Natural killer cell (primary cell): ENCODE measurements around the gene SOX11. TPM values are rescaled to one million over a fixed set of nuclear protein-coding genes. Genes with fewer than 3 reads are reported as not detected.

Experiments used
- ATAC-seq, 3 donors: fragments of 150-1000 bp in 2 of 3; fragments of 200-7000 bp in 1 of 3; cut with Tn5 transposase; 1 replicate in 1 of 3; 2 replicates in 2 of 3; pipeline ENCODE4 v1.10.0; 2021; ENCODE audit warnings: mild to moderate bottlenecking in 2 of 3, moderate library complexity in 2 of 3
- DNase-seq, 2 donors: peaks; one replicate each; pipeline versions ENCODE4 v3.0.0 to v3.0.0-alpha.2; 2013 to 2021; ENCODE audit warnings: mixed read lengths in 1 of 2
- H3K27ac ChIP-seq: one replicate; pipeline ENCODE4 v1.5.1; 2013; ENCODE audit warnings: mild to moderate bottlenecking, low read length
- H3K27me3 ChIP-seq: one replicate; pipeline ENCODE4 v1.6.1; 2013; ENCODE audit warnings: low read length; ENCODE audit not compliant: control insufficient read depth, insufficient read depth
- H3K36me3 ChIP-seq: one replicate; pipeline ENCODE4 v1.6.1; 2013; ENCODE audit warnings: low read length; ENCODE audit not compliant: control insufficient read depth, insufficient read depth
- H3K4me1 ChIP-seq: one replicate; pipeline ENCODE4 v1.6.1; 2013; ENCODE audit warnings: low read length; ENCODE audit not compliant: control insufficient read depth, insufficient read depth
- H3K4me3 ChIP-seq: one replicate; pipeline ENCODE4 v1.5.1; 2013; ENCODE audit warnings: low read length
- H3K9me3 ChIP-seq: one replicate; pipeline ENCODE4 v1.6.1; 2013; ENCODE audit warnings: low read length; ENCODE audit not compliant: control insufficient read depth, insufficient read depth
- H3K27ac Mint-ChIP-seq, 2 donors: one replicate each; pipeline ENCODE4 v1.8.0; 2022; ENCODE audit warnings: mild to moderate bottlenecking in 2 of 2, mixed read lengths in 2 of 2, moderate library complexity in 1 of 2
- H3K27me3 Mint-ChIP-seq, 2 donors: one replicate each; pipeline ENCODE4 v1.8.0; 2022; ENCODE audit warnings: low read depth in 2 of 2, mixed read lengths in 2 of 2
- H3K36me3 Mint-ChIP-seq: one replicate; pipeline ENCODE4 v1.8.0; 2022; ENCODE audit warnings: mixed read lengths
- H3K4me1 Mint-ChIP-seq, 2 donors: one replicate each; pipeline ENCODE4 v1.8.0; 2022; ENCODE audit warnings: mixed read lengths in 2 of 2
- H3K4me3 Mint-ChIP-seq: one replicate; pipeline ENCODE4 v1.8.0; 2022; ENCODE audit warnings: mild to moderate bottlenecking, moderate library complexity, mixed read lengths
- H3K9me3 Mint-ChIP-seq, 2 donors: one replicate each; pipeline ENCODE4 v1.8.0; 2022; ENCODE audit warnings: mixed read lengths in 2 of 2
- WGBS: methylation state at CpG from one replicate; pipeline ENCODE4 v1.1.7; 2013; ENCODE audit warnings: missing lambda C conversion rate; ENCODE audit not compliant: insufficient coverage; 5-methylcytosine and 5-hydroxymethylcytosine counted together
- intact Hi-C: fragments of 100-400 bp; cut with micrococcal nuclease; formaldehyde crosslinking; loops from one replicate; pipeline ENCODE4 v1.14.2; 2022
- total RNA-seq, 4 donors: library from RNA; stranded (reverse); fragments of 120-200 nt in 1 of 4; gene quantifications; one replicate each; pipeline versions ENCODE4 v1.2.3 to v1.2.4, GENCODE V29; 2013 to 2022
- TF ChIP-seq, protein P1 (sequence below): fragments of 200-600 bp; IDR thresholded peaks from one replicate; pipeline ENCODE4 v1.8.0; 2022; ENCODE audit warnings: antibody characterized with exemption

The SOX11 gene
- total RNA-seq, 3 donors from 2014 or later (not counting 1 experiment from before 2014, with no cell fraction given), result not detected

DNA sequence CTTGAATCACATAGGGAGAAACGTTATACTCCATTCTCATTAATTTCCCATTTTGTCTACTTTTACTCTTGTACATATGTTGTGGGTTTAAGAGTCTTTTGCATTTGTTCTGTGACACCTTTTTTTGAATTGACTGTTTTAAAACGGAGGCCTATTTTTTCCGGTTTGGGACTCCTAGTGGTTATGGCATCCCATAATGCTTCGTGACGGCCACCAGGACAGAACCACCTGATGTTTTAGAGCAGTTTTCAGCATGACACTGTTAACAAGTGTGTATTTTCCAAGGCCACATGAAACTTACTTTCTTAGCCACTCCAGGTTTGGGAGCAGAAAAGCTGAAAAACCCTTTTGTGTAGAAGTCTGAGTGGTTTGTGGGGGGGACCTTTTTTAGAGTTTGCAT is 8.4 kb downstream of the SOX11 start:
- intact Hi-C loops, result no loop called here
- H3K27me3 Mint-ChIP-seq, result peaks cover 19 to 26% of the 10 kb centered on the region in 2 donors
- 74% methylated on average over 4 of the region's 5 CpGs for WGBS

DNA sequence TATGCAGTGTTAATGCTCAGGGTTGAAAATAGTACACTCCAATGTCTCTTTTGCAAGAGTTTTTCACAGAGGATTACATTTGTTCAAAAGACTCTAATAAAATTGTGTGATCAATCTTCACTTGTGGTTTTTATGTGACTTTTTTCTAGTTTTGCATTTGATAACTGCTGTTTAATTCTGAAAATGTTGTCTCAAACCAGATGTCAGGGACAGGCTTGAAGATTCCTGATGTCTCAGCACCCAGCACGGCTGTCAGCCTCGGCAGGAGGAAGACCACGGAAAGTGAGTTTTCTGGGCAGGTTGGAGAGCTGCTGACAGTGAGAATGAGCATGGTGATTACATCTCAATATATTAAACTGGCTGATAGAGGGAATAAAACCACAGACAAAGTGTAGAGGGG is 9.1 kb downstream of the SOX11 start:
- Mint-ChIP-seq H3K27me3 (peaks cover 14 to 21% of the 10 kb centered on the region in 2 donors), H3K36me3 (peaks cover 6% of the 10 kb centered on the region), H3K27ac (no peak overlapping the region), H3K9me3 (peaks cover 0 to 4% of the 10 kb centered on the region in 2 donors), H3K4me3 (no peak overlapping the region), H3K4me1 (no peaks in the 10 kb centered on the region)
- no peak overlapping the region for H3K4me3 ChIP-seq
- no peaks in the 10 kb centered on the region for H3K9me3 ChIP-seq
- TF ChIP-seq, protein P1, sequence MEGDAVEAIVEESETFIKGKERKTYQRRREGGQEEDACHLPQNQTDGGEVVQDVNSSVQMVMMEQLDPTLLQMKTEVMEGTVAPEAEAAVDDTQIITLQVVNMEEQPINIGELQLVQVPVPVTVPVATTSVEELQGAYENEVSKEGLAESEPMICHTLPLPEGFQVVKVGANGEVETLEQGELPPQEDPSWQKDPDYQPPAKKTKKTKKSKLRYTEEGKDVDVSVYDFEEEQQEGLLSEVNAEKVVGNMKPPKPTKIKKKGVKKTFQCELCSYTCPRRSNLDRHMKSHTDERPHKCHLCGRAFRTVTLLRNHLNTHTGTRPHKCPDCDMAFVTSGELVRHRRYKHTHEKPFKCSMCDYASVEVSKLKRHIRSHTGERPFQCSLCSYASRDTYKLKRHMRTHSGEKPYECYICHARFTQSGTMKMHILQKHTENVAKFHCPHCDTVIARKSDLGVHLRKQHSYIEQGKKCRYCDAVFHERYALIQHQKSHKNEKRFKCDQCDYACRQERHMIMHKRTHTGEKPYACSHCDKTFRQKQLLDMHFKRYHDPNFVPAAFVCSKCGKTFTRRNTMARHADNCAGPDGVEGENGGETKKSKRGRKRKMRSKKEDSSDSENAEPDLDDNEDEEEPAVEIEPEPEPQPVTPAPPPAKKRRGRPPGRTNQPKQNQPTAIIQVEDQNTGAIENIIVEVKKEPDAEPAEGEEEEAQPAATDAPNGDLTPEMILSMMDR, result no peak
- H3K4me1 ChIP-seq, result no peaks in the 10 kb centered on the region
- ATAC-seq (no peak), DNase-seq (no peak)
- 77% methylated on average over 3 of the region's 3 CpGs for WGBS
- no peaks in the 10 kb centered on the region for H3K36me3 ChIP-seq
- intact Hi-C loops, result no loop called here
- peaks cover 11% of the 10 kb centered on the region for H3K27me3 ChIP-seq
- H3K27ac ChIP-seq, result no peak overlapping the region

More for the DNA sequence above, 8.4 kb downstream of the SOX11 start:
- Mint-ChIP-seq H3K4me1 (no peaks in the 10 kb centered on the region), H3K27ac (no peak overlapping the region), H3K4me3 (no peak overlapping the region), H3K36me3 (peaks cover 6% of the 10 kb centered on the region), H3K9me3 (peaks cover 0 to 4% of the 10 kb centered on the region in 2 donors)
- H3K4me3 ChIP-seq, result no peak overlapping the region
- TF ChIP-seq, protein P1, result no peak
- H3K4me1 ChIP-seq, result no peaks in the 10 kb centered on the region
- DNase-seq (no peak), ATAC-seq (no peak)
- H3K27me3 ChIP-seq, result peaks cover 11% of the 10 kb centered on the region
- no peaks in the 10 kb centered on the region for H3K36me3 ChIP-seq
- no peaks in the 10 kb centered on the region for H3K9me3 ChIP-seq
- H3K27ac ChIP-seq, result no peak overlapping the region

DNA sequence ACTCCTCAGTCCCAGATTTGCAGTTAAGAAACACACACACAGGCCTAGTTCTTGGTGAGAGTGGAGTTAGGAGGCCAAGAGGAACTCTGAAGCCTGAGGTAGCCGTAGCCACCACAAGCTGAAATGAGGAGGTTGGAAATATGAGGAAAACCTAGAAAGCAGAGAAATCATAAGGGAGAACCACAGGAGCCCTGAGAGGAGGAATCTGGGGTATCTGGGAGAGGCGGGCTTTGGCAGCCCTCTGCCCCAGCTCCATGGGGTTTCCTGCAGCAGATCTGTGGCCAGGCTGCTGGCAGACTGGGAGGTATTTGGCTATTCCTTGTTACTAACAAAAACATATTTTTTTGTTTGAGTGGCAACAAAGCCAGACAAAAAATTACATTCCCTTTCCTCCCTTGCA is 11.0 kb downstream of the SOX11 start:
- Histone ChIP-seq H3K4me1 (no peaks in the 10 kb centered on the region), H3K9me3 (no peaks in the 10 kb centered on the region), H3K36me3 (no peaks in the 10 kb centered on the region), H3K27me3 (peaks cover 5% of the 10 kb centered on the region), H3K4me3 (no peak overlapping the region), H3K27ac (no peak overlapping the region)
- no peak for ATAC-seq
- intact Hi-C loops, result no loop called here
- no peak overlapping the region for H3K27ac Mint-ChIP-seq
- H3K36me3 Mint-ChIP-seq, result peaks cover 6% of the 10 kb centered on the region
- no peak for DNase-seq
- no peaks in the 10 kb centered on the region for H3K4me1 Mint-ChIP-seq
- 95% methylated on average over 2 of the region's 2 CpGs for WGBS
- H3K9me3 Mint-ChIP-seq, result peaks cover 0 to 4% of the 10 kb centered on the region in 2 donors
- TF ChIP-seq, protein P1, result no peak
- H3K27me3 Mint-ChIP-seq, result peaks cover 8 to 14% of the 10 kb centered on the region in 2 donors
- H3K4me3 Mint-ChIP-seq, result no peak overlapping the region

DNA sequence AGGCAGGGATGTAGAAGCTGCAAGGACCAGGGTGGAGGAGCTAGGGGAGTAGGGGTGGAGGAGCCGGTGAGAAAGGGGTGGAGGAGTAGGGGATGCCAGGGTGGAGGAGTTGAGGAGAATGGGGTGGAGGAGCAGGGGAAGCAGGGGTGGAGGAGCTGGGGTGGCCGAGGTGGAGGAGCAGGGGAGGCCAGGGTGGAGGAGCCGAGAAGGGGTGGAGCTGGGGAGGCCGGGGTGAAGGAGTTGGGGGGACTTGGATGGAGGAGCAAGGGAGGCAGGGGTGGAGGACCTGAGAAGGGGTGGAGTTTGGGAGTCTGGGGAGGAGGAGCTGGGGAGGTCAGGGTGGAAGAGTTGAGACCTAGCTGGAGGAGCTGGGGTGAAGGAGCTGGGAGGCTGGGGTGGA is 13.3 kb downstream of the SOX11 start:
- Mint-ChIP-seq H3K27me3 (peaks cover 4 to 6% of the 10 kb centered on the region in 2 donors), H3K27ac (no peak overlapping the region), H3K4me3 (no peak overlapping the region), H3K9me3 (peaks cover 0 to 4% of the 10 kb centered on the region in 2 donors), H3K36me3 (peaks cover 6% of the 10 kb centered on the region), H3K4me1 (no peaks in the 10 kb centered on the region)
- ATAC-seq (no peak), DNase-seq (no peak)
- intact Hi-C loops, result no loop called here
- H3K27me3 ChIP-seq, result no peaks in the 10 kb centered on the region
- no peak overlapping the region for H3K4me3 ChIP-seq
- WGBS, result 91% methylated on average over 4 of the region's 4 CpGs
- H3K27ac ChIP-seq, result no peak overlapping the region
- H3K4me1 ChIP-seq, result no peaks in the 10 kb centered on the region
- no peaks in the 10 kb centered on the region for H3K9me3 ChIP-seq
- H3K36me3 ChIP-seq, result no peaks in the 10 kb centered on the region
- TF ChIP-seq, protein P1, result no peak
